Endometrial microvascular endothelial cells (primary cell): ENCODE measurements around the gene LBX1. TPM values are rescaled to one million over a fixed set of nuclear protein-coding genes. Genes with fewer than 3 reads are reported as not detected.

Source experiments
- total RNA-seq: library from RNA; depleted of rRNA; stranded (reverse); fragments of >200 nt; gene quantifications from one replicate; pipeline ENCODE4 v1.2.3, GENCODE V29; 2015; ENCODE audit errors: inconsistent ontology term

LBX1 gene
- total RNA-seq, 1 donor from 2014 or later: not detected

Other genes with a start within 250 kb of the LBX1 start
- gene MRPL43, start 242.0 kb downstream of the LBX1 start, total RNA-seq: 93.8 TPM
- 6.4 TPM for gene TWNK, start 241.9 kb downstream of the LBX1 start, total RNA-seq
- gene LZTS2, start 229.7 kb downstream of the LBX1 start, total RNA-seq: 71.5 TPM
- gene PDZD7, start 198.3 kb downstream of the LBX1 start, total RNA-seq: 1.1 TPM
- gene SFXN3, start 198.2 kb downstream of the LBX1 start, total RNA-seq: 84.7 TPM
- gene KAZALD1, start 167.5 kb downstream of the LBX1 start, total RNA-seq: 0.28 TPM
- gene TLX1, start 98.2 kb downstream of the LBX1 start, total RNA-seq: not detected
- 14.5 TPM for gene BTRC, start 124.7 kb upstream of the LBX1 start, total RNA-seq